Stimulated activated naive CD8-positive, alpha-beta T cell treated with anti-CD3 and anti-CD28 coated beads, Interleukin-15, amount 100 ng/mL, for 72 hours (primary cell): Measurements from ENCODE around the gene CACNA2D1.

Source experiments
- ATAC-seq: fragments of 150-1000 bp; cut with Tn5 transposase; 2 replicates; pipeline ENCODE4 v1.10.0; 2021; ENCODE audit warnings: mild to moderate bottlenecking, moderate library complexity
- DNase-seq, 2 donors: peaks; one replicate each; pipeline ENCODE4 v3.0.0; 2021 to 2022
- H3K27ac Mint-ChIP-seq, 2 donors: one replicate each; pipeline ENCODE4 v1.8.0; 2022; ENCODE audit warnings: mild to moderate bottlenecking in 2 of 2, mixed read lengths in 2 of 2, moderate library complexity in 2 of 2
- H3K27me3 Mint-ChIP-seq: one replicate; pipeline ENCODE4 v1.8.0; 2022; ENCODE audit warnings: mixed read lengths
- H3K4me1 Mint-ChIP-seq: one replicate; pipeline ENCODE4 v1.8.0; 2022; ENCODE audit warnings: mild to moderate bottlenecking, mixed read lengths
- H3K4me3 Mint-ChIP-seq, 2 donors: one replicate each; pipeline ENCODE4 v1.8.0; 2022; ENCODE audit warnings: mild to moderate bottlenecking in 2 of 2, mixed read lengths in 2 of 2, moderate library complexity in 1 of 2
- H3K9me3 Mint-ChIP-seq, 2 donors: one replicate each; pipeline ENCODE4 v1.8.0; 2022; ENCODE audit warnings: mixed read lengths in 2 of 2

The CACNA2D1 gene

GRCh38 chr7:82305347-82306005 lies 138.1 kb downstream of the CACNA2D1 start:
- no peak for ATAC-seq

GRCh38 chr7:82294865-82295264 lies 148.7 kb downstream of the CACNA2D1 start:
- Mint-ChIP-seq H3K27me3 (no peaks in the 10 kb centered on the region), H3K4me3 (no peak overlapping the region), H3K4me1 (no peaks in the 10 kb centered on the region), H3K9me3 (no peaks in the 10 kb centered on the region), H3K27ac (no peak overlapping the region)
- ATAC-seq (no peak), DNase-seq (no peak)

More at GRCh38 chr7:82305347-82306005, 138.1 kb downstream of the CACNA2D1 start:
- H3K4me1 Mint-ChIP-seq, result no peaks in the 10 kb centered on the region
- DNase-seq, result no peak
- H3K27me3 Mint-ChIP-seq, result no peaks in the 10 kb centered on the region
- no peak overlapping the region for H3K4me3 Mint-ChIP-seq
- H3K9me3 Mint-ChIP-seq, result peaks cover 0 to 5% of the 10 kb centered on the region in 2 donors
- no peak overlapping the region for H3K27ac Mint-ChIP-seq

GRCh38 chr7:82294382-82294784 lies 149.2 kb downstream of the CACNA2D1 start:
- ATAC-seq (no peak), DNase-seq (no peak)
- H3K27ac Mint-ChIP-seq, result no peak overlapping the region
- no peaks in the 10 kb centered on the region for H3K9me3 Mint-ChIP-seq
- H3K4me3 Mint-ChIP-seq, result no peak overlapping the region
- no peaks in the 10 kb centered on the region for H3K27me3 Mint-ChIP-seq
- H3K4me1 Mint-ChIP-seq, result no peaks in the 10 kb centered on the region

GRCh38 chr7:82293467-82293866 lies 150.1 kb downstream of the CACNA2D1 start:
- H3K4me1 Mint-ChIP-seq, result no peaks in the 10 kb centered on the region
- H3K4me3 Mint-ChIP-seq, result no peak overlapping the region
- no peak for DNase-seq
- ATAC-seq, result no peak
- H3K9me3 Mint-ChIP-seq, result no peaks in the 10 kb centered on the region
- H3K27ac Mint-ChIP-seq, result no peak overlapping the region
- no peaks in the 10 kb centered on the region for H3K27me3 Mint-ChIP-seq

GRCh38 chr7:82291931-82292330 lies 151.6 kb downstream of the CACNA2D1 start:
- DNase-seq, result no peak
- Mint-ChIP-seq H3K4me1 (no peaks in the 10 kb centered on the region), H3K27me3 (no peaks in the 10 kb centered on the region), H3K9me3 (no peaks in the 10 kb centered on the region), H3K27ac (no peak overlapping the region), H3K4me3 (no peak overlapping the region)
- no peak for ATAC-seq

- DNase-seq (no peak), ATAC-seq (no peak)
- H3K4me1 Mint-ChIP-seq, result no peaks in the 10 kb centered on the region
- no peak overlapping the region for H3K4me3 Mint-ChIP-seq
- H3K9me3 Mint-ChIP-seq, result peaks cover 0 to 4% of the 10 kb centered on the region in 2 donors
- H3K27ac Mint-ChIP-seq, result no peak overlapping the region
- no peaks in the 10 kb centered on the region for H3K27me3 Mint-ChIP-seq
Measured at GRCh38 chr7:82289889-82290288, 153.7 kb downstream of the CACNA2D1 start.

GRCh38 chr7:82289152-82289535 lies 154.4 kb downstream of the CACNA2D1 start:
- Mint-ChIP-seq H3K27me3 (no peaks in the 10 kb centered on the region), H3K4me3 (no peak overlapping the region), H3K27ac (no peak overlapping the region), H3K4me1 (no peaks in the 10 kb centered on the region), H3K9me3 (peaks cover 0 to 6% of the 10 kb centered on the region in 2 donors)
- DNase-seq, result no peak
- ATAC-seq, result no peak

GRCh38 chr7:82286798-82287140 lies 156.8 kb downstream of the CACNA2D1 start:
- ATAC-seq (no peak), DNase-seq (no peak)
- Mint-ChIP-seq H3K9me3 (peaks cover 0 to 6% of the 10 kb centered on the region in 2 donors), H3K4me3 (no peak overlapping the region), H3K27ac (no peak overlapping the region), H3K27me3 (no peaks in the 10 kb centered on the region), H3K4me1 (no peaks in the 10 kb centered on the region)

GRCh38 chr7:82286096-82286797 lies 157.3 kb downstream of the CACNA2D1 start:
- peaks cover 0 to 6% of the 10 kb centered on the region in 2 donors for H3K9me3 Mint-ChIP-seq
- no peak overlapping the region for H3K4me3 Mint-ChIP-seq
- ATAC-seq (no peak), DNase-seq (no peak)
- H3K27me3 Mint-ChIP-seq, result no peaks in the 10 kb centered on the region
- H3K4me1 Mint-ChIP-seq, result no peaks in the 10 kb centered on the region
- H3K27ac Mint-ChIP-seq, result no peak overlapping the region

- ATAC-seq, result no peak
- H3K27me3 Mint-ChIP-seq, result no peaks in the 10 kb centered on the region
- no peak overlapping the region for H3K4me3 Mint-ChIP-seq
- peaks cover 0 to 6% of the 10 kb centered on the region in 2 donors for H3K9me3 Mint-ChIP-seq
- no peak overlapping the region for H3K27ac Mint-ChIP-seq
- H3K4me1 Mint-ChIP-seq, result no peaks in the 10 kb centered on the region
- DNase-seq, result no peak
Measured at GRCh38 chr7:82284936-82285519, 158.5 kb downstream of the CACNA2D1 start.

- no peaks in the 10 kb centered on the region for H3K9me3 Mint-ChIP-seq
- H3K27ac Mint-ChIP-seq, result no peak overlapping the region
- no peaks in the 10 kb centered on the region for H3K27me3 Mint-ChIP-seq
- no peak for ATAC-seq
- H3K4me3 Mint-ChIP-seq, result no peak overlapping the region
- DNase-seq, result no peak
- no peaks in the 10 kb centered on the region for H3K4me1 Mint-ChIP-seq
Measured at GRCh38 chr7:82275342-82275741, 168.2 kb downstream of the CACNA2D1 start.

GRCh38 chr7:82274681-82275080 lies 168.9 kb downstream of the CACNA2D1 start:
- H3K4me3 Mint-ChIP-seq, result no peak overlapping the region
- H3K9me3 Mint-ChIP-seq, result no peaks in the 10 kb centered on the region
- H3K4me1 Mint-ChIP-seq, result no peaks in the 10 kb centered on the region
- ATAC-seq (no peak), DNase-seq (no peak)
- no peaks in the 10 kb centered on the region for H3K27me3 Mint-ChIP-seq
- no peak overlapping the region for H3K27ac Mint-ChIP-seq

GRCh38 chr7:82273886-82274285 lies 169.7 kb downstream of the CACNA2D1 start:
- no peaks in the 10 kb centered on the region for H3K9me3 Mint-ChIP-seq
- H3K4me3 Mint-ChIP-seq, result no peak overlapping the region
- no peak overlapping the region for H3K27ac Mint-ChIP-seq
- no peak for DNase-seq
- H3K4me1 Mint-ChIP-seq, result no peaks in the 10 kb centered on the region
- no peaks in the 10 kb centered on the region for H3K27me3 Mint-ChIP-seq
- no peak for ATAC-seq

- H3K4me3 Mint-ChIP-seq, result no peak overlapping the region
- no peak overlapping the region for H3K27ac Mint-ChIP-seq
- ATAC-seq, result no peak
- H3K4me1 Mint-ChIP-seq, result no peaks in the 10 kb centered on the region
- no peaks in the 10 kb centered on the region for H3K9me3 Mint-ChIP-seq
- no peaks in the 10 kb centered on the region for H3K27me3 Mint-ChIP-seq
- no peak for DNase-seq
Measured at GRCh38 chr7:82270870-82271269, 172.7 kb downstream of the CACNA2D1 start.

GRCh38 chr7:82268632-82269031 lies 174.9 kb downstream of the CACNA2D1 start:
- H3K9me3 Mint-ChIP-seq, result no peaks in the 10 kb centered on the region
- no peaks in the 10 kb centered on the region for H3K4me1 Mint-ChIP-seq
- ATAC-seq (no peak), DNase-seq (no peak)
- no peak overlapping the region for H3K4me3 Mint-ChIP-seq
- H3K27ac Mint-ChIP-seq, result no peak overlapping the region
- H3K27me3 Mint-ChIP-seq, result no peaks in the 10 kb centered on the region

- DNase-seq, result no peak
- ATAC-seq, result no peak
- no peak overlapping the region for H3K4me3 Mint-ChIP-seq
- H3K27me3 Mint-ChIP-seq, result no peaks in the 10 kb centered on the region
- no peak overlapping the region for H3K27ac Mint-ChIP-seq
- no peaks in the 10 kb centered on the region for H3K9me3 Mint-ChIP-seq
- H3K4me1 Mint-ChIP-seq, result no peaks in the 10 kb centered on the region
Measured at GRCh38 chr7:82266081-82266480, 177.5 kb downstream of the CACNA2D1 start.
